Measurements from ENCODE around the gene ITM2B. TPM values are rescaled to one million over a fixed set of nuclear protein-coding genes. Genes with fewer than 3 reads are reported as not detected.

ITM2B gene
- total and polyA plus RNA-seq, 10 of the 15 experiments (the other 5 are each of a cell fraction or from before 2014, with no cell fraction given) = 2.5 to 18.1 (median 4.9) TPM

DNA sequence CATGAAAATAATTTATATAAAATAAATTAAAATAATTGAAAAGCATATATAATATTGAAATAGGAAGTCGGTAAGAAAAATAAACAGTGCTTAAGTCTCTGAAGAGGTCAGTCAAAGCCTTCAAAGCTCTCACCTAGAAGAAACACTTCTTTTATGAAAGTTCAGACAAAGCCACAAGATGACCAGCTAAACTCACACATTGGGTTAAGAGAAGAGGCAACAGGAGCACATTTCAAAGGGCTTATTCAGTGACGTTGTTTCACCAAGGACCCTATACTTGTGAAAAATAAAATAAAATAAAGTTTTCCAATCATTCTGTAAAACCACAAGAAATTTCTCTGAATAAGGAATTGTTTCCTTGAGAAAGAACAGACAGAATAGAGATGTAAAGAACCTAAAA lies 2.5 kb upstream of the ITM2B start (continued):
- TF ChIP-seq, protein P1, sequence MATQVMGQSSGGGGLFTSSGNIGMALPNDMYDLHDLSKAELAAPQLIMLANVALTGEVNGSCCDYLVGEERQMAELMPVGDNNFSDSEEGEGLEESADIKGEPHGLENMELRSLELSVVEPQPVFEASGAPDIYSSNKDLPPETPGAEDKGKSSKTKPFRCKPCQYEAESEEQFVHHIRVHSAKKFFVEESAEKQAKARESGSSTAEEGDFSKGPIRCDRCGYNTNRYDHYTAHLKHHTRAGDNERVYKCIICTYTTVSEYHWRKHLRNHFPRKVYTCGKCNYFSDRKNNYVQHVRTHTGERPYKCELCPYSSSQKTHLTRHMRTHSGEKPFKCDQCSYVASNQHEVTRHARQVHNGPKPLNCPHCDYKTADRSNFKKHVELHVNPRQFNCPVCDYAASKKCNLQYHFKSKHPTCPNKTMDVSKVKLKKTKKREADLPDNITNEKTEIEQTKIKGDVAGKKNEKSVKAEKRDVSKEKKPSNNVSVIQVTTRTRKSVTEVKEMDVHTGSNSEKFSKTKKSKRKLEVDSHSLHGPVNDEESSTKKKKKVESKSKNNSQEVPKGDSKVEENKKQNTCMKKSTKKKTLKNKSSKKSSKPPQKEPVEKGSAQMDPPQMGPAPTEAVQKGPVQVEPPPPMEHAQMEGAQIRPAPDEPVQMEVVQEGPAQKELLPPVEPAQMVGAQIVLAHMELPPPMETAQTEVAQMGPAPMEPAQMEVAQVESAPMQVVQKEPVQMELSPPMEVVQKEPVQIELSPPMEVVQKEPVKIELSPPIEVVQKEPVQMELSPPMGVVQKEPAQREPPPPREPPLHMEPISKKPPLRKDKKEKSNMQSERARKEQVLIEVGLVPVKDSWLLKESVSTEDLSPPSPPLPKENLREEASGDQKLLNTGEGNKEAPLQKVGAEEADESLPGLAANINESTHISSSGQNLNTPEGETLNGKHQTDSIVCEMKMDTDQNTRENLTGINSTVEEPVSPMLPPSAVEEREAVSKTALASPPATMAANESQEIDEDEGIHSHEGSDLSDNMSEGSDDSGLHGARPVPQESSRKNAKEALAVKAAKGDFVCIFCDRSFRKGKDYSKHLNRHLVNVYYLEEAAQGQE (IDR thresholded peaks at IDR 0.05; ENCODE audit: low read depth, low read length) = no peak

DNA sequence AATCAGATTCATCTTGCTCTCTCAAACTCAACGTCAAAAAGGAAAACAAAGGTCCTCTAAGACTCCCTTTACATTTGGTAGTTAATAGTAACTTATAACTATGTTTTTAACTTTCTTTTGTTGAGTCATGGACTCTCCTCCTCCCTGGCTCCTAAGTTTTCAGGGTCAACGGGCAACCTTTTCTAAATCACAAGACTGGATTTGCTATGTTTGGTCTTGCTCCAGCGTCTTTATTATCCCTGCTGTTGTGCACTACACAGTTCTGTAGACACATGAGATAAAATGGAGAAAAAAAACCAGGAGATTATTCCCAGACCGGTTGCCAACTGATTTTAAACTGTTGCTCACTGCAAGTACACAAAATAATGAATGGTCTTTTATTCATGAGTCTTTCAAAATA lies 1.9 kb upstream of the ITM2B start:
- ChIA-PET POLR2A (no interaction called here), SMC1A (ENCODE audit: uncharacterized antibody, unreplicated experiment) (interaction anchor here (2.0 kb wide), 1 partner anchor 104 kb away, joined by 8 read pairs; no protein-coding TSS in a partner anchor), RAD21 (ENCODE audit: unreplicated experiment) (no interaction called here), CTCF (interaction anchor here (1.4 kb wide), 2 partner anchors 72 to 104 kb away, joined by 3 read pairs; no protein-coding TSS in a partner anchor)
- Histone ChIP-seq H4K20me1 (ENCODE audit: control insufficient read depth, insufficient read depth) (0 out of 2 replicates have a peak, but pooled peaks cover 6% of the 10 kb centered on the region), H3K9ac (ENCODE audit: control insufficient read depth, insufficient read depth, low read length) (no peak overlapping the region), H3K9me3 (replicated peaks; ENCODE audit: control insufficient read depth, insufficient read depth, low read length) (no peaks in the 10 kb centered on the region), H3K36me3 (ENCODE audit: control insufficient read depth in 2 of 2, insufficient read depth in 2 of 2, low read length in 1 of 2) (no peaks in the 10 kb centered on the region), H3K27ac (ENCODE audit: control insufficient read depth, insufficient read depth) (no peak overlapping the region), H3K4me2 (ENCODE audit: control insufficient read depth, insufficient read depth) (no peak overlapping the region), H3K4me3 (no peak overlapping the region), H3K4me1 (ENCODE audit: control insufficient read depth, insufficient read depth, low read length) (peaks cover 8% of the 10 kb centered on the region), H3K79me2 (ENCODE audit: control insufficient read depth, insufficient read depth, low read length) (no peaks in the 10 kb centered on the region), H2AFZ (ENCODE audit: control insufficient read depth, low read depth, low read length) (no peak overlapping the region), H3K27me3 (replicated peaks in 1 of 2; ENCODE audit: control insufficient read depth in 2 of 2, insufficient read depth in 2 of 2, low read length in 1 of 2) (peaks cover 6 to 11% of the 10 kb centered on the region in 2 experiments)
- 48% methylated on average over 4 of the region's 4 CpGs for WGBS (ENCODE audit: insufficient coverage, insufficient replicate concordance, low lambda C conversion rate, missing lambda C conversion rate)
- no TSS peak for BruUV-seq (replicated peaks)
- in situ Hi-C loops (cut with MboI) (no loop called here), intact Hi-C loops (cut with micrococcal nuclease; ENCODE audit: unreplicated experiment) (loop anchor here (10.0 kb wide), 1 partner anchor 1994 kb away; no protein-coding TSS in a partner anchor)
- DNase-seq (ENCODE audit: low read depth, low spot score) = no peak
- no peak for TF ChIP-seq IKZF1 (conservative IDR thresholded peaks at IDR 0.05)
- TF ChIP-seq, protein P2, sequence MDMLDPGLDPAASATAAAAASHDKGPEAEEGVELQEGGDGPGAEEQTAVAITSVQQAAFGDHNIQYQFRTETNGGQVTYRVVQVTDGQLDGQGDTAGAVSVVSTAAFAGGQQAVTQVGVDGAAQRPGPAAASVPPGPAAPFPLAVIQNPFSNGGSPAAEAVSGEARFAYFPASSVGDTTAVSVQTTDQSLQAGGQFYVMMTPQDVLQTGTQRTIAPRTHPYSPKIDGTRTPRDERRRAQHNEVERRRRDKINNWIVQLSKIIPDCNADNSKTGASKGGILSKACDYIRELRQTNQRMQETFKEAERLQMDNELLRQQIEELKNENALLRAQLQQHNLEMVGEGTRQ (IDR thresholded peaks at IDR 0.05; ENCODE audit: borderline replicate concordance, low read depth, low read length) = no peak
- TF ChIP-seq RCOR1 (conservative IDR thresholded peaks at IDR 0.05; ENCODE audit: low read depth, low read length) = no peak
- no peak for TF ChIP-seq TCF3 (IDR thresholded peaks at IDR 0.05; ENCODE audit: borderline replicate concordance, insufficient read depth, low read depth, low read length)
- no peak for TF ChIP-seq ZNF217 (IDR thresholded peaks at IDR 0.05)
- TF ChIP-seq, protein P3, sequence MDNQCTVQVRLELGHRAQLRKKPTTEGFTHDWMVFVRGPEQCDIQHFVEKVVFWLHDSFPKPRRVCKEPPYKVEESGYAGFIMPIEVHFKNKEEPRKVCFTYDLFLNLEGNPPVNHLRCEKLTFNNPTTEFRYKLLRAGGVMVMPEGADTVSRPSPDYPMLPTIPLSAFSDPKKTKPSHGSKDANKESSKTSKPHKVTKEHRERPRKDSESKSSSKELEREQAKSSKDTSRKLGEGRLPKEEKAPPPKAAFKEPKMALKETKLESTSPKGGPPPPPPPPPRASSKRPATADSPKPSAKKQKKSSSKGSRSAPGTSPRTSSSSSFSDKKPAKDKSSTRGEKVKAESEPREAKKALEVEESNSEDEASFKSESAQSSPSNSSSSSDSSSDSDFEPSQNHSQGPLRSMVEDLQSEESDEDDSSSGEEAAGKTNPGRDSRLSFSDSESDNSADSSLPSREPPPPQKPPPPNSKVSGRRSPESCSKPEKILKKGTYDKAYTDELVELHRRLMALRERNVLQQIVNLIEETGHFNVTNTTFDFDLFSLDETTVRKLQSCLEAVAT (IDR thresholded peaks at IDR 0.05) = no peak
- no peak for TF ChIP-seq TCF7 (IDR thresholded peaks at IDR 0.05; ENCODE audit: borderline replicate concordance)
- TF ChIP-seq ZNF24 (IDR thresholded peaks at IDR 0.05) = no peak
- TF ChIP-seq HDAC2 (IDR thresholded peaks at IDR 0.05) = no peak
- TF ChIP-seq EZH2 (IDR thresholded peaks at IDR 0.05; ENCODE audit: borderline replicate concordance, control insufficient read depth, low read depth, low read length) = no peak
- no peak for FAIRE-seq
- no peak for ATAC-seq

Data from GM12878 (cell line).